IMR-90 (cell line): ENCODE results near the gene PLEKHF1. TPM values are rescaled to one million over a fixed set of nuclear protein-coding genes. Genes with fewer than 3 reads are reported as not detected.
"Not testable (repeated sequence)": the region's sequence is repeated elsewhere in the genome, so short reads cannot be mapped to it uniquely, and the experiment has no call there.

Experiments used
- ATAC-seq: fragments of 200-7000 bp; cut with Tn5 transposase; 2 replicates; pipeline ENCODE4 v1.9.1; 2020; ENCODE audit warnings: low read depth, mild to moderate bottlenecking, moderate library complexity
- BruUV-seq: library from RNA; stranded (reverse); fragments of 400-500 nt; replicated peaks from 2 replicates; lab custom pipeline; 2021; lab: Mats Ljungman, UMichigan
- CTCF ChIA-PET: fragments of 300-600 bp; formaldehyde crosslinking; extraction: SDS; loops from one replicate; lab custom pipeline; 2021; ENCODE audit warnings: antibody characterized with exemption; lab: Yijun Ruan, JAX
- POLR2A ChIA-PET: fragments of 300-600 bp; sonication (Branson Sonifier 250); formaldehyde crosslinking; loops from one replicate; lab custom pipeline; 2022; ENCODE audit warnings: antibody characterized with exemption; ENCODE audit not compliant: unreplicated experiment; lab: Charles Lee
- DNase-seq: peaks from one replicate; pipeline ENCODE4 v3.0.0; 2013
- H2AFZ ChIP-seq: replicated peaks from 2 replicates; pipeline ENCODE3; 2013; ENCODE audit warnings: low read length, mild to moderate bottlenecking; ENCODE audit not compliant: poor library complexity
- H2AK5ac ChIP-seq: 2 replicates; pipeline ENCODE4 v1.6.1; 2013; ENCODE audit warnings: low read depth, low read length, inconsistent platforms
- H2AK9ac ChIP-seq: replicated peaks from 2 replicates; pipeline ENCODE3; 2013; ENCODE audit warnings: mild to moderate bottlenecking, low read depth, low read length, moderate library complexity; ENCODE audit not compliant: poor library complexity
- H2BK120ac ChIP-seq: 2 replicates; pipeline ENCODE4 v1.6.1; 2013; ENCODE audit warnings: low read depth, low read length, inconsistent platforms
- H2BK15ac ChIP-seq: 3 replicates; pipeline ENCODE4 v1.6.1; 2013; ENCODE audit warnings: low read depth, low read length, inconsistent platforms
- H2BK20ac ChIP-seq: 2 replicates; pipeline ENCODE4 v1.6.1; 2013; ENCODE audit warnings: low read depth, mild to moderate bottlenecking, inconsistent platforms, low read length, moderate library complexity
- H2BK5ac ChIP-seq: 2 replicates; pipeline ENCODE4 v1.6.1; 2013; ENCODE audit warnings: mild to moderate bottlenecking, low read depth, low read length, inconsistent platforms; ENCODE audit not compliant: poor library complexity, severe bottlenecking
- H3K14ac ChIP-seq: replicated peaks from 2 replicates; pipeline ENCODE4 v1.6.1; 2013; ENCODE audit warnings: low read depth, low read length, inconsistent platforms
- H3K18ac ChIP-seq: 2 replicates; pipeline ENCODE4 v1.6.1; 2013; ENCODE audit warnings: low read depth, low read length, control low read depth
- H3K23ac ChIP-seq: 2 replicates; pipeline ENCODE4 v1.6.1; 2013; ENCODE audit warnings: low read depth, low read length, inconsistent platforms
- H3K27ac ChIP-seq: 2 replicates; pipeline ENCODE4 v1.5.1; 2013; ENCODE audit warnings: mild to moderate bottlenecking, control low read depth, low read length; ENCODE audit not compliant: insufficient read depth
- H3K27me3 ChIP-seq: 2 replicates; pipeline ENCODE4 v1.6.1; 2013; ENCODE audit warnings: low read length; ENCODE audit not compliant: control insufficient read depth, insufficient read depth
- H3K36me3 ChIP-seq: 2 replicates; pipeline ENCODE4 v1.6.1; 2013; ENCODE audit warnings: low read length, mixed read lengths; ENCODE audit not compliant: control insufficient read depth, insufficient read depth
- H3K4ac ChIP-seq: 2 replicates; pipeline ENCODE4 v1.6.1; 2013; ENCODE audit warnings: low read depth, low read length, inconsistent platforms
- H3K4me1 ChIP-seq: 2 replicates; pipeline ENCODE4 v1.6.1; 2013; ENCODE audit warnings: low read length, mixed read lengths; ENCODE audit not compliant: control insufficient read depth, insufficient read depth
- H3K4me2 ChIP-seq: 2 replicates; pipeline ENCODE4 v1.6.1; 2013; ENCODE audit warnings: low read depth, mild to moderate bottlenecking, control low read depth, low read length, moderate library complexity
- H3K4me3 ChIP-seq: 2 replicates; pipeline ENCODE4 v1.5.1; 2013; ENCODE audit warnings: low read depth, mild to moderate bottlenecking, control low read depth, low read length, moderate library complexity; ENCODE audit not compliant: insufficient read depth
- H3K56ac ChIP-seq: 2 replicates; pipeline ENCODE4 v1.6.1; 2013; ENCODE audit warnings: low read length, inconsistent platforms; ENCODE audit not compliant: insufficient read depth; ENCODE audit errors: extremely low read depth
- H3K79me1 ChIP-seq, 2 experiments: 2 replicates each; pipeline ENCODE4 v1.6.1; 2013; ENCODE audit warnings: low read length in 2 of 2, inconsistent platforms in 1 of 2, low read depth in 1 of 2
- H3K9ac ChIP-seq: 2 replicates; pipeline ENCODE4 v1.6.1; 2013; ENCODE audit warnings: low read depth, low read length, control low read depth
- H3K9me1 ChIP-seq: 2 replicates; pipeline ENCODE4 v1.6.1; 2013; ENCODE audit warnings: low read length, inconsistent platforms; ENCODE audit not compliant: insufficient read depth
- H3K9me3 ChIP-seq: 2 replicates; pipeline ENCODE4 v1.6.1; 2013; ENCODE audit warnings: low read length; ENCODE audit not compliant: control insufficient read depth, insufficient read depth
- H4K20me1 ChIP-seq: 2 replicates; pipeline ENCODE4 v1.6.1; 2013; ENCODE audit warnings: low read length, inconsistent platforms; ENCODE audit not compliant: insufficient read depth
- H4K5ac ChIP-seq: 2 replicates; pipeline ENCODE4 v1.6.1; 2013; ENCODE audit warnings: mild to moderate bottlenecking, low read depth, low read length, control low read depth
- H4K8ac ChIP-seq, 2 experiments: 2 replicates each; pipeline ENCODE4 v1.6.1; 2013; ENCODE audit warnings: low read depth in 2 of 2, low read length in 2 of 2, control low read depth in 1 of 2, inconsistent platforms in 1 of 2
- H4K91ac ChIP-seq: 2 replicates; pipeline ENCODE4 v1.6.1; 2013; ENCODE audit warnings: low read depth, low read length, inconsistent platforms; ENCODE audit not compliant: insufficient read depth
- WGBS, 2 experiments: methylation state at CpG; one replicate each; pipeline versions ENCODE4 v1.1.5 to v1.1.7; 2013; ENCODE audit warnings: missing lambda C conversion rate in 2 of 2; ENCODE audit not compliant: insufficient read length in 1 of 2; ENCODE audit errors: extremely low coverage in 2 of 2; 5-methylcytosine and 5-hydroxymethylcytosine counted together
- dilution Hi-C: fragments of 300-500 bp; cut with HindIII; formaldehyde crosslinking; loops from one replicate; pipeline ENCODE4 v1.14.3; 2018; ENCODE audit warnings: low sequenced_read_pairs; ENCODE audit not compliant: unreplicated experiment
- in situ Hi-C: fragments of 300-500 bp; cut with MboI; formaldehyde crosslinking; loops from 3 replicates; pipeline ENCODE4 v1.14.3; 2019; ENCODE audit warnings: low sequenced_read_pairs, inconsistent platforms, mixed read lengths
- intact Hi-C: fragments of 100-400 bp; cut with micrococcal nuclease; formaldehyde crosslinking; loops from 2 replicates; pipeline ENCODE4 v1.10.0; 2022
- polyA plus RNA-seq, 3 experiments: library from polyadenylated mRNA; depleted of rRNA; stranded (reverse); fragments of >200 nt; gene quantifications; 2 replicates each; pipeline ENCODE4 v1.2.3, GENCODE V29; 2012; ENCODE audit warnings: low replicate concordance in 1 of 3
- total RNA-seq: library from RNA; depleted of rRNA; stranded (reverse); fragments of >200 nt; gene quantifications from 2 replicates; pipeline ENCODE4 v1.2.3, GENCODE V29; 2012

Gene PLEKHF1
- total and polyA plus RNA-seq, 2 of the 4 experiments (the other 2 are of a cell fraction), result 5.0 to 6.6 TPM

DNA sequence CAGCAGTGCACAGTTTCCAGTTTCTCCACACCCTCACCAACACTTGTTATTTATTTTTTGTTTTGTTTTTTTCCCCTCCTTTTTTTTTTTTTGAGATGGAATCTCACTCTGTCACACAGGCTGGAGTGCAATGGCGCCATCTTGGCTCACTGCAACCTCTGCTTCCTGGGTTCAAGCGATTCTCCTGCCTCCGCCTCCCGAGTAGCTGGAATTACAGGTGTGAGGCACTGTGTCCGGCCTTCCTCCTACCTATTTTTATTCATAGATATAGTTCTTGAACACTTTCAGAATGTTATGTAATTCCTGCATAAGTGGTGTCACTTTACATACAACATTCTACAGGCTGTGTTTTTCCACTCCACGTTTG, 5.7 kb downstream of the PLEKHF1 start:
- Histone ChIP-seq H3K36me3 (peaks cover 21% of the 10 kb centered on the region; the same call in 1 of the 2 replicates), H4K20me1 (peaks cover 42% of the 10 kb centered on the region), H3K79me1 (peaks cover 26 to 70% of the 10 kb centered on the region in 2 experiments), H3K9me1 (peaks cover 12% of the 10 kb centered on the region), H3K4me1 (peaks cover 14% of the 10 kb centered on the region)
- H3K9ac ChIP-seq, intact Hi-C loops, CTCF ChIA-PET, H2BK20ac ChIP-seq, H4K91ac ChIP-seq, POLR2A ChIA-PET, H2AFZ ChIP-seq, H2BK15ac ChIP-seq, H3K4me3 ChIP-seq, H2BK120ac ChIP-seq, H3K4ac ChIP-seq, H4K5ac ChIP-seq, H3K27me3 ChIP-seq, H3K14ac ChIP-seq, in situ Hi-C loops, H3K18ac ChIP-seq, dilution Hi-C loops, H2BK5ac ChIP-seq, H3K9me3 ChIP-seq, DNase-seq, BruUV-seq, H2AK9ac ChIP-seq, H3K27ac ChIP-seq, H2AK5ac ChIP-seq, H3K23ac ChIP-seq, ATAC-seq, H3K4me2 ChIP-seq, H4K8ac ChIP-seq, H3K56ac ChIP-seq: not testable (repeated sequence)
- 100% methylated on average over 1 of the region's 6 CpGs; no CpG with 5 or more reads in 1 of the 2 experiments for WGBS, 2 experiments
